ENCODE measurements around the gene DGKH. TPM values are rescaled to one million over a fixed set of nuclear protein-coding genes. Genes with fewer than 3 reads are reported as not detected.

Gene DGKH
- total and polyA plus RNA-seq, 10 of the 15 experiments (the other 5 are each of a cell fraction or from before 2014, with no cell fraction given) = 1.3 to 15.2 (median 7.3) TPM

- Histone ChIP-seq H3K9me3 (replicated peaks; ENCODE audit: control insufficient read depth, insufficient read depth, low read length) (no peaks in the 10 kb centered on the region; the same call in 2 of the 3 replicates), H3K36me3 (ENCODE audit: control insufficient read depth in 2 of 2, insufficient read depth in 2 of 2, low read length in 1 of 2) (peaks cover 0 to 12% of the 10 kb centered on the region in 2 experiments; a peak in 2 of 4 replicates), H3K4me1 (ENCODE audit: control insufficient read depth, insufficient read depth, low read length) (no peaks in the 10 kb centered on the region), H4K20me1 (ENCODE audit: control insufficient read depth, insufficient read depth) (no peaks in the 10 kb centered on the region), H3K4me2 (ENCODE audit: control insufficient read depth, insufficient read depth) (no peak overlapping the region), H3K9ac (ENCODE audit: control insufficient read depth, insufficient read depth, low read length) (no peak overlapping the region), H3K4me3 (no peak overlapping the region), H3K27me3 (replicated peaks in 1 of 2; ENCODE audit: control insufficient read depth in 2 of 2, insufficient read depth in 2 of 2, low read length in 1 of 2) (no peaks in the 10 kb centered on the region), H2AFZ (ENCODE audit: control insufficient read depth, low read depth, low read length) (no peak overlapping the region), H3K27ac (ENCODE audit: control insufficient read depth, insufficient read depth) (no peak overlapping the region), H3K79me2 (ENCODE audit: control insufficient read depth, insufficient read depth, low read length) (no peaks in the 10 kb centered on the region; the same call in 1 of the 2 replicates)
- ChIA-PET SMC1A (ENCODE audit: uncharacterized antibody, unreplicated experiment) (interaction anchor here (1.1 to 1.5 kb wide), 6 partner anchors 9 to 456 kb away, joined by 3 to 6 read pairs (median 4); no protein-coding TSS in a partner anchor), POLR2A (no interaction called here), RAD21 (ENCODE audit: unreplicated experiment) (interaction anchor here (0.6 to 1.0 kb wide), 4 partner anchors 347 to 571 kb away, joined by 3 read pairs; no protein-coding TSS in a partner anchor), CTCF (interaction anchor here (0.9 to 1.6 kb wide), 4 partner anchors 8 to 457 kb away, joined by 3 to 8 read pairs (median 4); no protein-coding TSS in a partner anchor)
- DNase-seq (ENCODE audit: low read depth, low spot score) (no peak), FAIRE-seq (no peak), ATAC-seq (no peak)
- intact Hi-C loops (cut with micrococcal nuclease; ENCODE audit: unreplicated experiment) = no loop called here
- in situ Hi-C loops (cut with MboI) = no loop called here
- BruUV-seq (replicated peaks) = no TSS peak
- TF ChIP-seq PAX8 (IDR thresholded peaks at IDR 0.05) = no peak
- TF ChIP-seq WRNIP1 (IDR thresholded peaks at IDR 0.05; ENCODE audit: borderline replicate concordance, low read depth, low read length) = no peak
- TF ChIP-seq SMC3 (IDR thresholded peaks at IDR 0.05; ENCODE audit: borderline replicate concordance, low read length) = no peak
- TF ChIP-seq JUND (IDR thresholded peaks at IDR 0.05; ENCODE audit: low read depth, low read length) = no peak
- no peak for TF ChIP-seq NBN (IDR thresholded peaks at IDR 0.05)
- no peak for TF ChIP-seq STAT3 (IDR thresholded peaks at IDR 0.05; ENCODE audit: low read depth, low read length)
- no peak for TF ChIP-seq TCF7 (IDR thresholded peaks at IDR 0.05; ENCODE audit: borderline replicate concordance)
- TF ChIP-seq REST (IDR thresholded peaks at IDR 0.05; ENCODE audit: low read depth, low read length) = no peak
- TF ChIP-seq POLR2AphosphoS2 (IDR thresholded peaks at IDR 0.05; ENCODE audit: low read depth, low read length) = no peak
- TF ChIP-seq MEF2B (IDR thresholded peaks at IDR 0.05; ENCODE audit: partially characterized antibody, poor library complexity, severe bottlenecking) = no peak
- TF ChIP-seq GABPA (IDR thresholded peaks at IDR 0.05; ENCODE audit: low read depth) = no peak
- TF ChIP-seq HSF1 (IDR thresholded peaks at IDR 0.05; ENCODE audit: low read depth, low read length) = no peak
- TF ChIP-seq NR2C2 (IDR thresholded peaks at IDR 0.05; ENCODE audit: borderline replicate concordance, control insufficient read depth, insufficient read length, low read depth) = no peak
- TF ChIP-seq HCFC1 (IDR thresholded peaks at IDR 0.05; ENCODE audit: low read length) = no peak
- TF ChIP-seq POLR2A (IDR thresholded peaks at IDR 0.05; ENCODE audit: low read depth, low read length) = no peak
- no peak for TF ChIP-seq E2F8 (IDR thresholded peaks at IDR 0.05; ENCODE audit: low read depth, partially characterized antibody)
- 100% methylated on average over 2 of the region's 2 CpGs for WGBS (ENCODE audit: insufficient coverage, insufficient replicate concordance, low lambda C conversion rate, missing lambda C conversion rate)
Observed at GRCh38 chr13:42125046-42125445, 76.6 kb downstream of the DGKH start.
